WI38 (cell line): Measurements from ENCODE around the gene GOSR1.

ENCODE experiments used
- H3K4me3 ChIP-seq: 2 replicates; pipeline ENCODE4 v1.5.1; 2011; ENCODE audit warnings: low read depth, mild to moderate bottlenecking, control low read depth, low read length
- TF ChIP-seq, protein P1 (sequence below): IDR thresholded peaks from 2 replicates; pipeline ENCODE4 v1.5.1; 2012; ENCODE audit warnings: low read depth, mild to moderate bottlenecking, control low read depth, low read length

GOSR1 gene

DNA sequence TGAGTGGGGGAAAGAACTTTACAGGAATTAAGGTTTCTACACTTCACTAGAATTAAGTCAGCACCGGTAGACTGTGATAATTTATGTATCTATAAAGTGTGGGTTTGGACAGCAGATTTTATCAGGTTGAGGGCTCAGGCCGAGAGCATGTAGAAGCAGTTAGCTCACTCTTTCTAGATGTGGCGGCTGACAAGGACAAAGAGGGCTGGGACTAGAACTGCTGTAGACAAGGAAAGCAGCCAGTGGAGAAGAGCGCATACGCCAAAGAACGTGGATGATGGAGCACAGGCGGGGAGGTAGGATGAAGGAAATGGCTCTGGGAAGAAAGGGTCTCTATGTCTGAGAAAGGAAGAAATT, 504 bp upstream of the GOSR1 start:
- H3K4me3 ChIP-seq, result peak overlapping the region; percentile 95
- TF ChIP-seq, protein P1, sequence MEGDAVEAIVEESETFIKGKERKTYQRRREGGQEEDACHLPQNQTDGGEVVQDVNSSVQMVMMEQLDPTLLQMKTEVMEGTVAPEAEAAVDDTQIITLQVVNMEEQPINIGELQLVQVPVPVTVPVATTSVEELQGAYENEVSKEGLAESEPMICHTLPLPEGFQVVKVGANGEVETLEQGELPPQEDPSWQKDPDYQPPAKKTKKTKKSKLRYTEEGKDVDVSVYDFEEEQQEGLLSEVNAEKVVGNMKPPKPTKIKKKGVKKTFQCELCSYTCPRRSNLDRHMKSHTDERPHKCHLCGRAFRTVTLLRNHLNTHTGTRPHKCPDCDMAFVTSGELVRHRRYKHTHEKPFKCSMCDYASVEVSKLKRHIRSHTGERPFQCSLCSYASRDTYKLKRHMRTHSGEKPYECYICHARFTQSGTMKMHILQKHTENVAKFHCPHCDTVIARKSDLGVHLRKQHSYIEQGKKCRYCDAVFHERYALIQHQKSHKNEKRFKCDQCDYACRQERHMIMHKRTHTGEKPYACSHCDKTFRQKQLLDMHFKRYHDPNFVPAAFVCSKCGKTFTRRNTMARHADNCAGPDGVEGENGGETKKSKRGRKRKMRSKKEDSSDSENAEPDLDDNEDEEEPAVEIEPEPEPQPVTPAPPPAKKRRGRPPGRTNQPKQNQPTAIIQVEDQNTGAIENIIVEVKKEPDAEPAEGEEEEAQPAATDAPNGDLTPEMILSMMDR, result no peak

DNA sequence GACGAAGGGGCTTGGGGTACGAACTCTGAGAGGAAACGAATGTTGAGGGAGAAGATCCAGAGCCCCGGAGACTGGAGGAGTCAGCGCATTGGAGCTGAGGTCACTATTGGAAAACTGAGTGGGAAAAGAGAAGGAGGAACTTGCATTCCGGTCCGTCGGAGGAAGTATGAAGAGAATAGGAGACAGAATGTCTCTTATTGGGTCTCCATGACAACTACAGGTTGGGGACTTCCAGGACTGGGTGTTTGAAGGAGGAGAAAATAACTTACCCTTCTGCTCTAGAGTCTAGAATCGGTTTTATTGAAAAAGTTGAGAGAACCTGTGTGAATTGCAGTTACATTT, 537 bp downstream of the GOSR1 start:
- TF ChIP-seq, protein P1, result no peak
- H3K4me3 ChIP-seq, result peak overlapping the region; percentile 95

GRCh38 chr17:30482555-30482954, 5.3 kb downstream of the GOSR1 start:
- TF ChIP-seq, protein P1, result no peak

GRCh38 chr17:30483159-30483558, 6.0 kb downstream of the GOSR1 start:
- H3K4me3 ChIP-seq, result no peak overlapping the region
- TF ChIP-seq, protein P1, result no peak

More at GRCh38 chr17:30482555-30482954, 5.3 kb downstream of the GOSR1 start:
- no peak overlapping the region for H3K4me3 ChIP-seq

GRCh38 chr17:30493780-30494179, 16.6 kb downstream of the GOSR1 start:
- TF ChIP-seq, protein P1, result no peak
- H3K4me3 ChIP-seq, result no peak overlapping the region

GRCh38 chr17:30495586-30495985, 18.4 kb downstream of the GOSR1 start:
- TF ChIP-seq, protein P1, result no peak
- no peak overlapping the region for H3K4me3 ChIP-seq

DNA sequence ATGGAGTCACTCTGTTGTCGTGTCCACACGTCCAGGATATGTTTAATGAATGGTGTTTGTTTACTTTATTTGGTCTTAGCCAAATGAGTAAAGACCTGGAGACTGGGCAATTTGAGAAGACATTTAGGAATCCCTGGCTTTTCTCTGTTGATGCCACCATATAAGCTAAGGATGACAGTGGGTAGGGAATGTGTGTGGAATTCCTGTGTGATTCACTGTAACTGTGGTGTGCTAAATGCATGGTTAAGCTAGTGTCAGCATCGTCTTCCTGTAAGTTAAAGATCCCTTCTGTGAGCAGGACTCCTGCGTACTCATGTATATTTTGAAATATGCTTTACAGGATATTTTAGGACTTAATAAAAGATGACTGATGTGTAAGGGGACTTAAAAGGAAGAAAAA, 26.4 kb downstream of the GOSR1 start:
- H3K4me3 ChIP-seq, result no peak overlapping the region
- TF ChIP-seq, protein P1, result no peak
